ENCODE results near the gene CCDC9B.

The CCDC9B gene

GRCh38 chr15:40368719-40369473 is 28.2 kb upstream of the CCDC9B start:
- H3K27ac ChIP-seq, result peak overlapping the region; percentile 67; the same call in 1 of the 2 replicates
- TF ChIP-seq ZFX (IDR thresholded peaks at IDR 0.05; ENCODE audit: borderline replicate concordance) (no peak), CTCF (IDR thresholded peaks at IDR 0.05) (no peak)

- H3K27ac ChIP-seq, result peak overlapping the region; percentile 67
- TF ChIP-seq CTCF (IDR thresholded peaks at IDR 0.05) (peak; percentile 100), ZFX (IDR thresholded peaks at IDR 0.05; ENCODE audit: borderline replicate concordance) (no peak)
These were observed 27.2 kb upstream of the CCDC9B start for GRCh38 chr15:40367686-40368611.

- H3K27ac ChIP-seq, result peak overlapping the region; percentile 67
- TF ChIP-seq CTCF (IDR thresholded peaks at IDR 0.05) (no peak), ZFX (IDR thresholded peaks at IDR 0.05; ENCODE audit: borderline replicate concordance) (no peak)
These were observed 26.6 kb upstream of the CCDC9B start for GRCh38 chr15:40367371-40367685.

- H3K27ac ChIP-seq, result peak overlapping the region; percentile 67
- no peak for TF ChIP-seq ZFX (IDR thresholded peaks at IDR 0.05; ENCODE audit: borderline replicate concordance)
- TF ChIP-seq CTCF (IDR thresholded peaks at IDR 0.05), result no peak
These were observed 26.0 kb upstream of the CCDC9B start for GRCh38 chr15:40366457-40367370.

GRCh38 chr15:40365624-40366456 is 25.1 kb upstream of the CCDC9B start:
- TF ChIP-seq CTCF (IDR thresholded peaks at IDR 0.05), result no peak
- no peak for TF ChIP-seq ZFX (IDR thresholded peaks at IDR 0.05; ENCODE audit: borderline replicate concordance)
- no peak overlapping the region for H3K27ac ChIP-seq

- H3K27ac ChIP-seq, result no peak overlapping the region
- no peak for TF ChIP-seq ZFX (IDR thresholded peaks at IDR 0.05; ENCODE audit: borderline replicate concordance)
These were observed 24.3 kb upstream of the CCDC9B start for GRCh38 chr15:40365016-40365415.

Measured in 22Rv1 (cell line).